Middle frontal gyrus (tissue), 1 donor: ENCODE data around the gene STAMBPL1.

Experiments
- DNase-seq: peaks from one replicate; pipeline ENCODE4 v3.0.0-alpha.2; 2015; ENCODE audit warnings: low spot score; ENCODE audit errors: extremely low spot score

The STAMBPL1 gene

GRCh38 chr10:88949051-88949450 lies 69.0 kb downstream of the STAMBPL1 start:
- DNase-seq = no peak

DNA sequence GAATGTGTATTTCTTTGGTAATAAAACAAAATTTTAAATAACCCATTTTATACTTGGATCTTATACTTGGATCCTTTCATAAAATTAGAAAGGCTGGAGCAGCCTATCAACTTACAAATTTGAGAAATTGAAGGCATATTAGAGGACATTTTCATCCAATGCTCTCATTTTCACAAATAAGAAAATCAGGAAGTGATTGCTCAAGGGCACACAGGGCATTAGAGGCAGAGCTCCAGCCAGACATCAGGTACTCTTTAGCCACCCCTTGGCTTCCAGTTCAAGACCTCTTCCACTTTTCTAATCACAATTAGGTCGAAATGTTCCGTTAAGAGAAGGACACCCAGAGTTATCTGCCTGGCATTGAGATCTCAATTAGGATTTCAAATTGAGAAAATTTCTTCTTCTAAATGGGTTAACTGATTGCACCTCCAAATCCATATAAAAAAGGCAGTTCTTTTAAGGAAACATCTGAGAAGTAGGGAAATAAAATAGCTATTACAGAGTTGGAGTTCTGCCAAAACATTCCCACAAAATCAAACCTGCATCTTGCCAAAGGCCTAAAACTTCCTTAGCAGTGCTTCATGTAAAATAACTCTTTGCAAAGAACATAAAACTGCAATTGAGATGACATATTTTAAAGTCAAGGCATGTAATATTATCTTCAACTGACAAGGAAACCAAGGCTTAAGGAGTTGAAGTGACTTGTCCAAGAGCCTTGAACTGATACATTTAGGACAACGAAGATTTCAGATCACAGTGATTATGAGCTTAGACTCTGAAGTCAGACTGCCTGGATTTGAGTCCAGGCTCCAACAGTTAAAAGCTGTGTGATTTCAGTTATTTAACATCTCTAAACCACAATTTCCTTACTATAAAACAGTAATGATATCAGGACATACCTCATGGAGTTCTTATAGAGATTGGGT lies 70.1 kb downstream of the STAMBPL1 start:
- no peak for DNase-seq

DNA sequence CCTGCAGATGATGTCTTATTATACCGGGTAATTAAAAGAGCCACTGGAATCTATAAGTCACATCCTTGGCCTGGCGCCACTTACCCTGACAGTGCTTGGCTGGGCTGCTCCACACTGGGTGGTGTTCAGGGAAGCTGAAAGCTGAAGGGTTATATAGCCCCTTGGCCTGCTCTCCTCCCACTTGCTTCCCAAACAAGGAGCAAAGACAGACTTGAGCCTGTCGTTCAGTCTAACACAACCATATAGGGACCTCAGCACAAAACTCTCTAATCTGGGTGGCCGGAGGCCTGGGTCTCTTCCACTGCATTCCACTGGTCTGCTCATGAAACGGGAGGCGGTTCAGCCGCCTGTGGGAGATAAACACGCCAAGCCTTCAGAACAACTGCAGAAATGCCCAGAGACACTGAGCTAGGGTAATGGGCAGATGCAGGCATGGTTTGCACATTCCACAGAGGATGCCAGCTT lies 72.6 kb downstream of the STAMBPL1 start, which contains the start of gene ACTA2:
Gene ACTA2, minus strand, starts transcription at position 127 of the 465 bp plus-strand sequence. CDS start 3,843 bp downstream, outside the sequence.
- DNase-seq = no peak

- no peak for DNase-seq
These were observed 73.6 kb downstream of the STAMBPL1 start for GRCh38 chr10:88953662-88954061.

- no peak for DNase-seq
These were observed 74.5 kb downstream of the STAMBPL1 start for GRCh38 chr10:88954458-88955083.

- DNase-seq = no peak
These were observed 77.3 kb downstream of the STAMBPL1 start for GRCh38 chr10:88957381-88957780.

DNA sequence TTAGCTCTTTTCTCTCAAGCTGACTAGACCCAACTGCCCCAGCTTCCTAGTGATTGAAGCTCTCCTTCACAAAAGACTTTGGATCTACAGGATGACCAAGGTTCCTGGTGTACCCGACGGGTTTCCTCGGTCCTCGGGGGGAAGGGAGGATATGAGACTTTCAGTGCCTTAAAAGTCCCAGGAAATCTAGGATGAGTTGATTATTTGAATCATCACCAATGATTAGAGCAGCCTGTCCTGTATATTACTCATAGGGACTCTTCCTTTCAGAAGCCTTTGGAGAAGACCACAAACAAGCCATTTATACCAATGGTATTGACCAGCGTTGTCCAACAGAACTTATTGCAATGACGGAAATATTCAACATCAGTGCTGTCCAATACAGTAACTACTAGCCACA lies 78.7 kb downstream of the STAMBPL1 start:
- DNase-seq = no peak

DNA sequence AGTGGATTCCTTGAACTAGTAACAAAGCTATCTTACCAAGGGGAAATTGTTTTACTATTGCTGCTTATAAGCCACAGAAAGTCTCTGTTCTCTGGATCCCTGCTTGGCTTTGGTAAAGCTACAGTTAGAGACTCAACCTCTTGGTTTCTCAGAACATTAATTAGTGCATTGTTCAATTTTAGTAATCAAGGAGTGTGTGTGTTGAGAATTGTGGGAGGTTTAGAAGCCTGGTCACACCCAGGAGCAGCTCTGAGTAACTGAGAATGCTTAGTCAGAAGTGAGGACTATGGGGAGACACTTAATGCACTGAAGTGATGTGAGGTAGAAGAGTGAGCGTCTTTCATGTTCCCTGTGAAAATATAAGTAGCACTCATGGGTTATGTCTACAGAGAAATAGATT lies 80.8 kb downstream of the STAMBPL1 start:
- no peak for DNase-seq

- DNase-seq = no peak
These were observed 81.2 kb downstream of the STAMBPL1 start for GRCh38 chr10:88961266-88961665.

DNA sequence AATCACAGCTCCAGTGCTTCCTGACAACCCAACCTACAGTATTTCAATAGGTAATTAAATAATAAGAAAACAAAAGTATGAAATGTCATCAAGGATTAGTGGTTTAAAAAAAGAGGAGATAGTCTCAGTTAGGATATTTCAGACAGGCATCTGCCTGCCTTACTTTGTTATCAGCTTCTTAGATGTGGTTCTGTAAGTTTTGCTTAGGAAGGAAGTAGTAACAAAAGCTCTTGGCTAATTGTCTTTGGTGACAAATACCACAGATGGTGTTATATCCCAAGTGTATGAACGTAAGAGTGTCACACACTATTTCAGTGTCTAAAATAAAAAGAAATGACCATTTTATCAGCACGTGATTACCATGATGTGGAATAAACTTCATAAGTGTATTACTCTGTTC lies 82.3 kb downstream of the STAMBPL1 start:
- no peak for DNase-seq

DNA sequence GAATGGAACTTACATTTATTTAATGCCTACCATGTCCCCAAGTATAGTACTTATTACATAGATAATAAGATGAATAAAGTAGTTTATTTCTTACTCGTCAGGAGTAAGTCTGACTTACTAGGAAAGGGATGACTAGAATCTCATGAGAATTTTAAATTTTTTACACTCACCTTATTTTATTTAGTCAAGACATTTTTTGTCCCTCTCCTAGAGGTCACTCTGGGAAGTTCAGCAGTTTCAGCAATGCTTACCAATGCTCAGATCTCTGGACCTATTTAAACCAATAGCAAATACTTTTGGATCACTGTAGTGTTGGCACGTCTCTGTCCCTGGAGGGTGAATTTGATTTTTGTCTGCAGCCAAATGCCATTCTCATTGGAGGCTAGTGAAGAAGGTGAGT lies 83.3 kb downstream of the STAMBPL1 start:
- no peak for DNase-seq

GRCh38 chr10:88964360-88964759 lies 84.3 kb downstream of the STAMBPL1 start:
- DNase-seq = no peak

DNA sequence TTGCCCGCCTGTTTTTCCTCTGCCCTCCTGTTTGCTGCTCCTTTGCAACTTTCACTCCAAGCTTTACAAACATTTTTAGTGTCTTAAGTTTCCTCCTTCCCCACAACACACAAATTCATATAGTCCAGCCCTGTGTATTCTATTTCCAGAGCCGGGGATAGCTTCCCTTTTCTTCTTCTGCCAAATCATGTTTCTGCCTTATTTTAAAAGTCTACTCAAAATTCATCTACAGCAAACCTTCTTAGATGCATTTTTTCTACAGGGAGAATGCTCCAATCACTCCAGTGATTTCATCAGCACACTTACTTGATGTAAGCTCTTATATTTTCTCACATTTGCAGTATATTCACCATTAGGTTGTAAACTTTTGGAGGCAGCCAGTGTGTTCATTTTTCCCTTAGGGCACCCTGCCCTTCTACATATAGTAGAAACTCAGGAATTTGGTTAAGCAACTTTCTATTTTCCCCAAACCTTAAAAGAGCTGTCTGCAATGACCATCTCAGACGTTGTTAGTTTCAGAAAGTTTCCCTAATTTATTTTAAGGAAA lies 84.9 kb downstream of the STAMBPL1 start:
- DNase-seq = no peak

DNA sequence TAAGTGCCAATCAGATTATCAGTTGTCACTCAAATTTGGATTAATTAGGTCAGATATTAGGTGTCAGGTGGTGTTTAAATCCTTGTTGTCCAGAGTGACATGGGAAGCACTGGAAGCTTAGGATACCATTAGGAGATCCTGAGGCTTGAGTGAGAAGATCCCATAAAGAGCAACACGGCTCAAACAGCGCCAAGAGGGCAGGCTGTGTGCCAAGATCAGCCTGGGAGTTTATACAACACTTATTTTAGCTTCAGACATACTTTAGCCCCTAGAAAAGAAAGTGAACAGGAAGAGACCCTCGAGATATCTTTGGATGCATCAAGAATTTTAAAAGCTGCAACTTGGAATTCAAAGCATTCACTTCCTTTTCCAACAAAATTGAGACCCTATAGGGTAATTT lies 86.8 kb downstream of the STAMBPL1 start:
- DNase-seq = no peak

DNA sequence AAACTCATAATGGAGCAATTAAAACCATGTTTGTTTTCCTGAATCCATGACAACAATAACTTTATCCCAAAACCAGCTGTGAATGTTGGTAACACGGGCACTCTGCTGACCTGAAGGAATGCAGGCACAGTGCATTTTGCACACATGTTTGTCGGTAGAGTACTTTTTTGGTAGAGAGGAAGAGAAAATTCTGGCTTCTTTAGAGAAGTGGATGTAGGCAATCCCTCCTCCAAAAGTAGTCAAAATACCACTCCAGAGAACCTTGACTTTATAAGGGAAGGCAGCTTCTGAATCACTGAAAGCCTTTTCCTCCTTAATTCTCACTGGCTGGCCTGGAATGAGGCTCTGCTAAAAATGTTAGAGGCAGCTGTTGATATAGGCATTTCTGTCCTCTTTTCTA lies 88.3 kb downstream of the STAMBPL1 start:
- DNase-seq = no peak

GRCh38 chr10:88971221-88972061 lies 91.4 kb downstream of the STAMBPL1 start:
- DNase-seq = no peak
